HG03354 (cell line): ENCODE measurements around the gene DHX57.
"Not testable (repeated sequence)": the region's sequence is repeated elsewhere in the genome, so short reads cannot be mapped to it uniquely, and the experiment has no call there.

Experiments
- ATAC-seq: cut with Tn5 transposase; IDR thresholded peaks from one replicate; pipeline ENCODE4 v1.9.1; 2021; ENCODE audit warnings: mild to moderate bottlenecking; ENCODE audit not compliant: unreplicated experiment, poor library complexity, severe bottlenecking

Gene DHX57

GRCh38 chr2:38806015-38806732, 69.6 kb downstream of the DHX57 start:
- no peak for ATAC-seq

- ATAC-seq: no peak
These were observed 77.8 kb downstream of the DHX57 start for GRCh38 chr2:38797953-38798352.

- no peak for ATAC-seq
These were observed 78.5 kb downstream of the DHX57 start for GRCh38 chr2:38797250-38797676.

GRCh38 chr2:38795016-38795415, 80.7 kb downstream of the DHX57 start:
- ATAC-seq: not testable (repeated sequence)

GRCh38 chr2:38794235-38794946, 81.3 kb downstream of the DHX57 start:
- ATAC-seq: no peak

- no peak for ATAC-seq
These were observed 82.2 kb downstream of the DHX57 start for GRCh38 chr2:38793511-38793910.

GRCh38 chr2:38792751-38793150, 83.0 kb downstream of the DHX57 start:
- no peak for ATAC-seq

- not testable (repeated sequence) for ATAC-seq
These were observed 83.4 kb downstream of the DHX57 start for GRCh38 chr2:38792321-38792720.

GRCh38 chr2:38791744-38792143, 84.0 kb downstream of the DHX57 start:
- no peak for ATAC-seq

- ATAC-seq: no peak
These were observed 86.0 kb downstream of the DHX57 start for GRCh38 chr2:38789691-38790090.

- ATAC-seq: no peak
These were observed 87.4 kb downstream of the DHX57 start for GRCh38 chr2:38788306-38788705.

GRCh38 chr2:38783586-38783985, 92.1 kb downstream of the DHX57 start:
- no peak for ATAC-seq

GRCh38 chr2:38778687-38779082, 97.0 kb downstream of the DHX57 start:
- ATAC-seq: no peak

- no peak for ATAC-seq
These were observed 99.2 kb downstream of the DHX57 start for GRCh38 chr2:38776531-38776930.

GRCh38 chr2:38775921-38776225, 99.9 kb downstream of the DHX57 start:
- no peak for ATAC-seq

- ATAC-seq: no peak
These were observed 100.4 kb downstream of the DHX57 start for GRCh38 chr2:38775097-38775920.

GRCh38 chr2:38771632-38772031, 104.1 kb downstream of the DHX57 start:
- no peak for ATAC-seq

GRCh38 chr2:38765551-38765950, 110.2 kb downstream of the DHX57 start:
- no peak for ATAC-seq

GRCh38 chr2:38765149-38765548, 110.6 kb downstream of the DHX57 start:
- ATAC-seq: no peak

GRCh38 chr2:38763728-38764127, 112.0 kb downstream of the DHX57 start:
- ATAC-seq: no peak

GRCh38 chr2:38763228-38763627, 112.5 kb downstream of the DHX57 start:
- no peak for ATAC-seq
